ENCODE data around the gene PGS1.

DNA sequence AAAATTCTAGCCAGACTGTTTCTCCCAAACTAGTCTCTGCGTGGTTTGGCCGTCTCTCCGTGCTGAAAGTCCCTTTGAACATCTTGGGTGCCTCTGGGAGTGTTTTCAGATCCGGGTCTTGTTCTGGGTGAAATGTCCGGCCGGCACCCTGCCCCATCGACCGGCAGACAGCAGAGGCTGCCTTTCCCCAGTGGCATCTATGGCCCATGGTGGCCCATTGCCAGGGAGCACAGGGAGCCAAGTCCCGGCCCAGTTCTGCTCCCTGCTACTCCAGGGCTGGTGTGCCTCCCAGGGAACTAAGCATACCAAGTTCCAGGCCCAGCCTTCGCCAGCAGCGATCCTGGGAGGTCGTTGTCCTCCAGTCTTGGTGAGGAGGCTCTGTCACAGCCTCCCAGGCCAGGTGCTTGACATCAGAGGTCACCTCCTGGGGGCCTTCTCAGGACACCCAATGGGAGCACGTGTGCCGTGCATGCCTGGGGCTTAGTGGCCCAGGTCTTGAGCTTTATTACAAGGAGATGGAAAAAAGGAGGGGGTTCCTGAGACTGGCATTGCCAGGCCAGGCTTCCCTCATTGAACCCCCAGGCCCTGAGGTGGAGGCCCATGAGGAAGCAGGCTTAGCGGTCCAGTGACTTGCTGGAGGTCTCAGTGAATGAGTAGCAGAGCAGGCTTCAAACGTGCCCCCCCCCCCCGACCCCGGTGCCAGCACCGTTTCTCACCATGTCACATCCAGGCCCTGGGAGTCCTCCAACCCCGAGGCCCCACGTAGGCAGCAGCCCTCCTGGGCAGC, 54.0 kb downstream of the PGS1 start:
- TF ChIP-seq CTCF (IDR thresholded peaks at IDR 0.05): no peak
- TF ChIP-seq POLR2AphosphoS5 (IDR thresholded peaks at IDR 0.05): no peak

All from prostate gland (tissue), 2 donors.